Activated naive CD4-positive, alpha-beta T cell treated with anti-CD3 and anti-CD28 coated beads for 36 hours (primary cell): ENCODE results near the gene NAPSA. TPM values are rescaled to one million over a fixed set of nuclear protein-coding genes. Genes with fewer than 3 reads are reported as not detected.
"Not testable (repeated sequence)": the region's sequence is repeated elsewhere in the genome, so short reads cannot be mapped to it uniquely, and the experiment has no call there.

Experiments
- CTCF ChIA-PET: fragments of 350-600 bp; sonication (Branson Sonifier 250); formaldehyde crosslinking; loops from one replicate; lab custom pipeline; 2021; ENCODE audit warnings: antibody characterized with exemption; lab: Charles Lee
- DNase-seq: peaks from one replicate; pipeline ENCODE4 v3.0.0-alpha.2; 2020
- H3K27ac Mint-ChIP-seq: one replicate; pipeline ENCODE4 v1.8.0; 2021; ENCODE audit warnings: mild to moderate bottlenecking, mixed read lengths
- H3K27me3 Mint-ChIP-seq: one replicate; pipeline ENCODE4 v1.8.0; 2021; ENCODE audit warnings: low read depth, mixed read lengths
- H3K36me3 Mint-ChIP-seq: one replicate; pipeline ENCODE4 v1.8.0; 2021; ENCODE audit warnings: low read depth, mixed read lengths
- H3K4me1 Mint-ChIP-seq: one replicate; pipeline ENCODE4 v1.8.0; 2021; ENCODE audit warnings: low read depth, mixed read lengths
- H3K4me3 Mint-ChIP-seq: one replicate; pipeline ENCODE4 v1.8.0; 2021; ENCODE audit warnings: mild to moderate bottlenecking, moderate library complexity, mixed read lengths
- H3K9me3 Mint-ChIP-seq: one replicate; pipeline ENCODE4 v1.8.0; 2021; ENCODE audit warnings: mixed read lengths
- intact Hi-C: fragments of 100-400 bp; cut with micrococcal nuclease; formaldehyde crosslinking; loops from one replicate; pipeline ENCODE4 v1.15.1; 2023
- total RNA-seq, 2 experiments: library from RNA; stranded (reverse); gene quantifications; one replicate each; pipeline ENCODE4 v1.2.3, GENCODE V29; 2021

Gene NAPSA
- total RNA-seq, 2 experiments from 2014 or later, result 40.2 to 41.0 TPM

DNA sequence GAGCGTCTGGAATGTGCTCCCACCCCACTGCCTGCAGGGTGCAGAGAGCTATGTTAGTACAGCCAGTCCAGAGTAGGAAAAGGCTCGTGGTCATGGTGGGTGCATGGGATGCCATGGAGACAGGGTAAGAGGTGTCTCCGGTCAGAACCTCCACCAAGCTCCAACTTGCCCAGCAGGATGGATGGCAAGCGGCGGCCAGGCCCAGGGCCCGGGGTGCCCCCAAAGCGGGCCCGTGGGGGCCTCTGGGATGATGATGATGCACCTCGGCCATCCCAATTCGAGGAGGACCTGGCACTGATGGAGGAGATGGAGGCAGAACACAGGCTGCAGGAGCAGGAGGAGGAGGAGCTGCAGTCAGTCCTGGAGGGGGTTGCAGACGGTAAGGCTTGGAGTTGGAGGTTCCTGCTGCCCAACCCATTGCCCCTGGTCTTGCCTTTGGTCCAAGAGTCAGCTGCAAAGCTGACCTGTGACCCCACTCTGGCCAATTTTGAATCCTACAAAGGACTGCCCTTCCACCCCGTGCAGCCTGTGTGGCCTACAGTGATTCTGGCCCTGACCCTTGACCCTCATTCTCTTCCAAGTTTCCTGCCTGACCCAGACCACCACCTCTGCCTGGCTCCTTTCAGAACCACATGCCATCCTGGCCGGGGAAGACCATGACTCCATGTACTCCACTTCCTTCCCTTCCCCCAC is 33.4 kb upstream of the NAPSA start:
- intact Hi-C loops, result no loop called here
- Mint-ChIP-seq H3K4me3 (no peak overlapping the region), H3K27me3 (no peaks in the 10 kb centered on the region), H3K27ac (no peak overlapping the region), H3K9me3 (no peaks in the 10 kb centered on the region), H3K4me1 (no peaks in the 10 kb centered on the region), H3K36me3 (peaks cover 36% of the 10 kb centered on the region)
- DNase-seq, result no peak
- CTCF ChIA-PET, result interaction anchor here (0.6 kb wide), 1 partner anchor 57 kb away, joined by 3 read pairs; no protein-coding TSS in a partner anchor

DNA sequence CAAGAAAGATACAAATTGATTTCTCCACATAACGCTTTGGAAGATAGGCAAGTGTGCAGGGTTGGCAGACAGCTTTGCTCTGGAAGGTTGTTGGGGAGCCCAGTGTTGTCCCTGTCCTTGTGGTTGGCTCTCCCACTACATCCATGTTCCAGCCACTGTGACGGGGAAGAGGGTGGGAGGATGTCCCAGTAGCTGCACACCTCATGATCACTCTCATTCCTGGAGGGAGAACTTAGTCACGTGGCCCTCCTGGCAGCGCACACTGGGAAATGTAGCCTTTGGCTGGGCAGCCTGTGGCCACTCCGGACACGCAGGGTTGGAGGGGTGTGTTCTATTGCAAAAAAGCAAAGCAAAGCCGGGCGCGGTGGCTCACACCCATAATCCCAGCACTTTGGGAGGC is 28.6 kb upstream of the NAPSA start:
- no peak overlapping the region for H3K4me3 Mint-ChIP-seq
- H3K27me3 Mint-ChIP-seq, result no peaks in the 10 kb centered on the region
- intact Hi-C loops, result no loop called here
- H3K27ac Mint-ChIP-seq, result no peak overlapping the region
- peaks cover 46% of the 10 kb centered on the region for H3K36me3 Mint-ChIP-seq
- CTCF ChIA-PET, result no interaction called here
- H3K4me1 Mint-ChIP-seq, result no peaks in the 10 kb centered on the region
- no peaks in the 10 kb centered on the region for H3K9me3 Mint-ChIP-seq
- no peak for DNase-seq

DNA sequence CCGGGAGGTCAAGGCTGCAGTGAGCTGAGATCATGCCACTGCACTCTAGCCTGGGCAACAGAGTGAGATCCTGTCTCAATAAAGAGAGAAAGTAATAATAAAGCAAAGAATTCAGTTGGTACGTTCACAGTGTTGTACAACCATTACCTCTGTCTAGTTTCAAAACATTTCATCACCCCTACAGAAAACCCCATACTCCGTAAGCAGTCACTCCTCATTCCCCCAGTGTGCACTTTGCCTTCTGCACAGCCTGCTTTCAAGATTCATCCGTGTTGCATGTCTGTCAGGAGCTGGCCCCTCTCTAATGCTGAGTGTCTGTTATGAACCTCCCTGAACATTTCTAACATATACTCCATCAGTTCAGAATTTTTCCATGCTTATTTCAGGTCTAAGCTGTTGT is 28.1 kb upstream of the NAPSA start:
- Mint-ChIP-seq H3K27me3 (no peaks in the 10 kb centered on the region), H3K27ac (no peak overlapping the region), H3K4me1 (no peaks in the 10 kb centered on the region), H3K9me3 (no peaks in the 10 kb centered on the region), H3K4me3 (no peak overlapping the region), H3K36me3 (peaks cover 45% of the 10 kb centered on the region)
- intact Hi-C loops, result no loop called here
- CTCF ChIA-PET, result no interaction called here
- no peak for DNase-seq

DNA sequence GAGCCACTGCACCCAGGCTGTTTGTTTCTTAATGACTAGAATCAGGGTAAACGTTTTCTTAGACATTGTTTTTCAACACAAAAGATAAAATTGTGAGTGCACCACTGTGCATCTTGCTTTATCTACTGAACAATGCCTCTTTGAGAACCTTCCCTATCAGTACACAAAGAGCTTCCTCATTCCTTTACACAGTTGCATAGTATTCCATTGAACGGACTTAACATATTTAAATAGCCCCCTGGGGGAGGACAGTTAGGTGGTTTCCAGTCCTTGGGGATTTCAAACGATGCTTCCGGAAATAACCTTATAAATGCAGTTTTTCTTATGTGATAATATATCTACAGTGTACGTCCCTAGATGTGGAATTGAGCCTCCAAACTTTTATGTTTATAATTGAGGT is 27.3 kb upstream of the NAPSA start:
- H3K9me3 Mint-ChIP-seq, result no peaks in the 10 kb centered on the region
- H3K27ac Mint-ChIP-seq, result no peak overlapping the region
- intact Hi-C loops, result no loop called here

DNA sequence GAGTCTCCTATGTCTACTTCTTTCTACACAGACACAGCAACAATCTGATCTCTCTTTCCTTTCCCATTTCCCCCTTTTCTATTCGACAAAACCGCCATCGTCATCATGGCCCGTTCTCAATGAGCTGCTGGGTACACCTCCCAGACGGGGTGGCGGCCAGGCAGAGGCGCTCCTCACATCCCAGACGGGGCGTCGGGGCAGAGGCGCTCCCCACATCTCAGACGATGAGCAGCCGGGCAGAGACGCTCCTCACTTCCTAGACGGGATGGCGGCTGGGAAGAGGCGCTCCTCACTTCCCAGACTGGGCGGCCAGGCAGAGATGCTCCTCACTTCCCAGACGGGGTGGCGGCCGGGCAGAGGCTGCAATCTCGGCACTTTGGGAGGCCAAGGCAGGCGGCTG is 25.5 kb upstream of the NAPSA start:
- H3K9me3 Mint-ChIP-seq, H3K4me3 Mint-ChIP-seq, H3K4me1 Mint-ChIP-seq, DNase-seq, H3K27ac Mint-ChIP-seq, H3K27me3 Mint-ChIP-seq, intact Hi-C loops: not testable (repeated sequence)
- H3K36me3 Mint-ChIP-seq, result peaks cover 45% of the 10 kb centered on the region
- CTCF ChIA-PET, result interaction anchor here (0.6 kb wide), 1 partner anchor 70 kb away, joined by 3 read pairs; no protein-coding TSS in a partner anchor

More for the DNA sequence above, 27.3 kb upstream of the NAPSA start:
- H3K4me1 Mint-ChIP-seq, result peaks cover 1% of the 10 kb centered on the region
- no peaks in the 10 kb centered on the region for H3K27me3 Mint-ChIP-seq
- no peak overlapping the region for H3K4me3 Mint-ChIP-seq
- H3K36me3 Mint-ChIP-seq, result peaks cover 41% of the 10 kb centered on the region
- CTCF ChIA-PET, result no interaction called here
- no peak for DNase-seq

DNA sequence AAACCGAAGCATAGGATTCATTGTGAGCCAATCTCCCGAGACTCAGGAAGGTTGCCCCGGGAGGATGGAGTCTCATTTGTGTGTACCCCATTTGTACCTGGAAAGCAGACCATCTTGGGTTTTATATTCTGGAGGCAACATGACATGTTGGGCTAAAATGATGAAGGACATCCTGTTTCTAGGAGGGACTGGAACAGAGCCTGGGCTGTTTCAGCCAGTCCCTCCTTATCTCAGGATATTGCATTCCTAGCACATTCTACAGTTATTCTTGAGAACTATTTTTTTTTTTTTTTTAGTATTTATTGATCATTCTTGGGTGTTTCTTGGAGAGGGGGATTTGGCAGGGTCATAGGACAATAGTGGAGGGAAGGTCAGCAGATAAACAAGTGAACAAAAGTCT is 24.9 kb upstream of the NAPSA start:
- peaks cover 15% of the 10 kb centered on the region for H3K4me1 Mint-ChIP-seq
- CTCF ChIA-PET, result interaction anchor here (0.6 kb wide), 1 partner anchor 71 kb away, joined by 3 read pairs; no protein-coding TSS in a partner anchor
- not testable (repeated sequence) for H3K9me3 Mint-ChIP-seq

DNA sequence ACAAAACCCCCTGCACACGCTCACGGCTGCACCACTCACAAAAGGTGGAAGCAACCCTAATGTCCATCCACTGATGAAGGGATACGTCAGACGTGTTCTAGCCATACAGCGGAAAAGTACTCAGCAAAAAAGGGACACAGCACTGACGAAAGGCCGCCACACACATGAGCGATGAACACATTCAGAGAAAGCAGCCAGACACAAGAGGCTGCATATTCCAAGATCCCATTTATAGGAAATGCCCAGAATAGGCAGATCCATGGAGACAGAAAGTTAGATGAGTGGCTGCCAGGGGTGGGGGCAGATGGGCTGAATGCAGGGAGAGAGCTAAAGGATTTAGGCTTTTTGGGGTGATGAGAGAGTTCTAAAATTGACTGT is 22.4 kb upstream of the NAPSA start:
- H3K9me3 Mint-ChIP-seq, result no peaks in the 10 kb centered on the region
- no peaks in the 10 kb centered on the region for H3K27me3 Mint-ChIP-seq
- H3K4me3 Mint-ChIP-seq, result no peak overlapping the region
- no peak for DNase-seq
- CTCF ChIA-PET, result no interaction called here
- peaks cover 36% of the 10 kb centered on the region for H3K4me1 Mint-ChIP-seq
- peaks cover 43% of the 10 kb centered on the region for H3K36me3 Mint-ChIP-seq
- intact Hi-C loops, result no loop called here
- no peak overlapping the region for H3K27ac Mint-ChIP-seq

More for the DNA sequence above, 24.9 kb upstream of the NAPSA start:
- DNase-seq, intact Hi-C loops, H3K27ac Mint-ChIP-seq, H3K4me3 Mint-ChIP-seq, H3K27me3 Mint-ChIP-seq: not testable (repeated sequence)
- peaks cover 42% of the 10 kb centered on the region for H3K36me3 Mint-ChIP-seq

DNA sequence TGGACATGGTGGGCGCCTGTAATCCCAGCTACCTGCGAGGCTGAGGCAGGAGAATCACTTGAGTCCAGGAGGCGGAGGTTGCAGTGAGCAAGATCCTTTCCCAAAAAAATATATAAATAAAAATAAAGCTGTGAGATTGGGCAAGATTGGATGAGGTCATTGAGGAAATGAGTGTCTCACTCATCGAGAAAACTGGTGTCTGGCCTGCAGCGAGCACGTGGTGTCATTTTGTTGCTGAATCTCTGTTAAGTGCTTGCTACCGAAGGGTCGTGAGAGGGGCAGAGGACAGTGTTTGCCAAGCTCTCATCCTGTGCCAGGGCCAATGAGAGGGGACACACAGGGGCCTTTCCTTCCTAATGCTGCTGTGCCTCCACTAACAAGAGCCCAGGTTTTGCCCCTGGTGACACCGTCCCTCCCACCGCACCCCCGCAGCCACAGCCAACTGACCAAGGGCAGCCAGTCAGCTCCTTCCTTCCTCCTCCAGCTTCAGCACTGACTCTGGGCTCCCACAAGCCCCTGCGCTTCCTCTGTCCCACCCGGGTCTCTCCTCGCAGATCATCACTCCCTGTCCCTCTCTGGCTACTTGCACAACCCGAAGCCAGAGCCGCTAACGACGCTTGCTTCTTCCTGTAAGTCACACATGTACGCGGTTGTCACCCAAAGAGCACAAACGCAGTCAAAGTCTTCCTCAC is 21.9 kb upstream of the NAPSA start:
- Mint-ChIP-seq H3K36me3 (peaks cover 38% of the 10 kb centered on the region), H3K9me3 (no peaks in the 10 kb centered on the region), H3K27ac (no peak overlapping the region), H3K4me3 (no peak overlapping the region), H3K4me1 (peaks cover 36% of the 10 kb centered on the region), H3K27me3 (no peaks in the 10 kb centered on the region)
- no peak for DNase-seq
- intact Hi-C loops, result no loop called here
- CTCF ChIA-PET, result interaction anchor here (1.3 to 1.7 kb wide), 2 partner anchors 18 to 28 kb away, joined by 3 to 6 read pairs; no protein-coding TSS in a partner anchor

DNA sequence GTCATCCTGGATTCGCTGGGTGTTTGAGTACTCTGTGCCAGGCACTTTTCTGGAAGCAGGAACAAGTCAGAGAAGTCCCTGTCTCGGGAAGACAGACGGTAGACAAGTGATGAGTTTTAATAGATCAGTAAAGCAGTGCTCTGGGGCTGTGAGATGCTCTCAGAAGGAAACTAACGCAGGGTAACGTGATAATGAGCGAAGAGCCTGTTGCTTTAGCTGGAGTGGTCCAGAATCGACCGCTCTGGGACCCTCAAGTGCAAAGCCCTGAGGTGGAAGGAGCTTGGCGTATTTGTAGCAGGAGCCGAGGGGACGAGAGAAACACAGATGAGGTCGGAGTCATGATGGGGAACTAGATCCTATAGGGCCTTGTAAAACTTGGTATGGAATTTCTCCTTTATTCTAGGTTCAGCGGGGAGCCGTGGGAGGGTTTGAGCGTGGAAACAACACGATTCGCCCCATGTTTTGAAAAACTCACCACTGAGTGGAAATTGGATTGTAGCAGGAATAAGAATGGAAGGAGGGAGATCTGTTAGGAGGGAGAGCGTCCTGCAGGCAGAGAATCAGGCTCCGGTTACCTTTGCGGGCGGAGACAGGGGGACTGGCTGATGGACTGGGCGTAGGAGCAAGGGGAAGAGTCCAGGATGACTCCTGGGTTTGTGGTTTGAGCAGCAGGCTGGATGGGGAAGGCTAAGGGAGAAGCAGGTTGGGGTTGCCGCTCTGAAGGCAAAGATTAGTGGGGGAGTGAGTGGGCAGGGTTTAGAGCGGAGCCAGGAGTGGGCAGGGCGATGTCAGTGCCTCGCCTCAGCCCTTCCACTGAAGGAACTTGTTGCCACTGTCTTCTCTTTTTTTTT is 19.5 kb upstream of the NAPSA start:
- DNase-seq, result no peak
- Mint-ChIP-seq H3K4me1 (peaks cover 36% of the 10 kb centered on the region), H3K27me3 (no peaks in the 10 kb centered on the region), H3K27ac (peak overlapping the region; percentile 95), H3K36me3 (peaks cover 28% of the 10 kb centered on the region), H3K4me3 (peak overlapping the region; percentile 98), H3K9me3 (no peaks in the 10 kb centered on the region)
- CTCF ChIA-PET, result interaction anchor here (1.0 to 1.7 kb wide), 3 partner anchors 16 to 78 kb away, joined by 3 to 6 read pairs (median 4); no protein-coding TSS in a partner anchor
- intact Hi-C loops, result loop anchor here (1.0 to 5.0 kb wide), 10 partner anchors 9 to 793 kb away; partner anchors contain the start of genes EMC10, GARIN5A, JOSD2 and KCNC3

DNA sequence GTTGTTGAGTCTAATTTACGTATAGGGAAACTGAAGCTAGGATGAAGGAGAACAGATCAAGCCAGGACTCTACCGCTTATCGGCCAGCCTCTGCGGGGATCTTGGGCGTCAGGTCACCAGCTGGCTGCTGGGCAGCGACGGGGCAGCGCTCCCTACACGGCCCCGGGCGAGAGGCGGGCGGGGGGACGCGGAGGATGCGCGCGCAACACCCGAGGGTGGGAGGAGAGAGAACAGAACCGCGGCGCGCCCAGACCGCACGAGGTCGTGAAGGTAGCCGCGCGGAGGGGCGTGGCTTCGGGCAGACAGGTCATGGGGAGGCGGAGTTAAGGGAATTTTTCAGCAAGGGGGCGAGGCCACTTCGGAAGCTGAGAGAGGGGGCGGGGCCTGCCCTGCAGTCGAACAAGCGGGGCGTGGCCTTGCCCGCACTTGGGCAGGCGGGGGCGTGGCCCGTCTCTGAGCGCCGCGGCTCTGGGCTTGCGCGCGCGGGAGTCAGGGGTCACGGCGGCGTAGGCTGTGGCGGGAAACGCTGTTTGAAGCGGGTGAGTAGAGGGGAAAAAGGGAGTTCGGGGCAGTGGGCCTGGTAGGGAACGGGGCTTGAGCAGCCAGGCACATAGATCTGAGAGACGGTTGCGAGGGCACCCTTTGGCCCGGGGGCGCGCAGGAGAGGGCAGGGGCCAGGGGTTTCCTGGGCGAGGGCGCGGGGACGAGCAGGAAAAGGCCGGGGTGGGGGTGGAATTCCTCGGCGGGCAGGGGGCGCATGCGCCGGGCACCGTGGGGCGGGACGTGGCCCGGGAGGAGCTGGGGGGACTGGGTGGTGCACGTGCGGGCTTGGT is 18.6 kb upstream of the NAPSA start, which contains the start of gene POLD1:
Gene POLD1 (plus strand): TSS at position 496 of the 833 bp plus-strand sequence. CDS start 14,505 bp downstream, outside the sequence.
- no peaks in the 10 kb centered on the region for H3K27me3 Mint-ChIP-seq
- intact Hi-C loops, result loop anchor here (1.0 to 5.0 kb wide), 10 partner anchors 8 to 792 kb away; partner anchors contain the start of genes EMC10, GARIN5A, JOSD2 and KCNC3
- peak within 1 kb of the TSS; percentile 95 for H3K27ac Mint-ChIP-seq
- H3K9me3 Mint-ChIP-seq, result no peaks in the 10 kb centered on the region
- H3K4me1 Mint-ChIP-seq, result peaks cover 36% of the 10 kb centered on the region
- CTCF ChIA-PET, result interaction anchor here (1.0 to 1.7 kb wide), 3 partner anchors 15 to 78 kb away, joined by 3 to 6 read pairs (median 4); no protein-coding TSS in a partner anchor
- H3K36me3 Mint-ChIP-seq, result peaks cover 33% of the 10 kb centered on the region
- peak; percentile 99 for DNase-seq
- peak within 1 kb of the TSS; percentile 98 for H3K4me3 Mint-ChIP-seq
